WTC11 (cell line): ENCODE measurements around the gene SLC12A4.

Source experiments
- ATF1 ChIP-seq: sonication (generic); formaldehyde crosslinking; IDR thresholded peaks from 2 replicates; pipeline ENCODE4 v1.8.1; 2023; ENCODE audit warnings: mild to moderate bottlenecking, moderate library complexity, missing genetic modification reagents
- ESRRA ChIP-seq: sonication (generic); formaldehyde crosslinking; IDR thresholded peaks from 2 replicates; pipeline ENCODE4 v1.8.1; 2022; ENCODE audit warnings: mild to moderate bottlenecking, missing genetic modification reagents, borderline replicate concordance
- GTF2I ChIP-seq: fragments of 250-450 bp; sonication (Bioruptor Pico); conservative IDR thresholded peaks from 2 replicates; pipeline ENCODE4 v1.4.0; 2021; ENCODE audit warnings: mild to moderate bottlenecking
- TF ChIP-seq, protein P1 (sequence below): fragments of 200-600 bp; IDR thresholded peaks from 2 replicates; pipeline ENCODE4 v1.8.0; 2022; ENCODE audit warnings: antibody characterized with exemption
- TF ChIP-seq, protein P2 (sequence below): sonication (generic); formaldehyde crosslinking; IDR thresholded peaks from 2 replicates; pipeline ENCODE4 v1.8.1; 2023; ENCODE audit warnings: mild to moderate bottlenecking, missing genetic modification reagents, moderate library complexity

DNA sequence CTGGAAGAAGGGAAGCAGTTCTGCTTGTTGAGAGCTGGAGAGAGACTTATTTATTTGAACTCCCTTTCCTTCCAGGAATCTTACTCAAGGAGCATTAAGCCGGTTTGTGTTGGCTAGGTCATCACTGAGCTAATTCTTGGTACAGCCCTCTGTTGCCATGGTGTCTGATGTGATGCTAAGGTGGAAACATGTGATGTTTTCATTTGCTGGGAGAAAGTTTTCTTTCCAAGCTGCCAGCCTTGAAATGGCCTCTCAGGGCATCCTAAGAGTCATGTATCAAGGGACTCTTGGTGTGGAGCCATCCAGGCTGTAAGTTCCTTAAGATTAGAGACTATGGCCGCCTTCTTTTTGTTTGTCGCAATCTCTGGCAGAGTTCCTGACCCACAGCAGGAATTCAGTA, 71.2 kb downstream of the SLC12A4 start:
- TF ChIP-seq, protein P1, sequence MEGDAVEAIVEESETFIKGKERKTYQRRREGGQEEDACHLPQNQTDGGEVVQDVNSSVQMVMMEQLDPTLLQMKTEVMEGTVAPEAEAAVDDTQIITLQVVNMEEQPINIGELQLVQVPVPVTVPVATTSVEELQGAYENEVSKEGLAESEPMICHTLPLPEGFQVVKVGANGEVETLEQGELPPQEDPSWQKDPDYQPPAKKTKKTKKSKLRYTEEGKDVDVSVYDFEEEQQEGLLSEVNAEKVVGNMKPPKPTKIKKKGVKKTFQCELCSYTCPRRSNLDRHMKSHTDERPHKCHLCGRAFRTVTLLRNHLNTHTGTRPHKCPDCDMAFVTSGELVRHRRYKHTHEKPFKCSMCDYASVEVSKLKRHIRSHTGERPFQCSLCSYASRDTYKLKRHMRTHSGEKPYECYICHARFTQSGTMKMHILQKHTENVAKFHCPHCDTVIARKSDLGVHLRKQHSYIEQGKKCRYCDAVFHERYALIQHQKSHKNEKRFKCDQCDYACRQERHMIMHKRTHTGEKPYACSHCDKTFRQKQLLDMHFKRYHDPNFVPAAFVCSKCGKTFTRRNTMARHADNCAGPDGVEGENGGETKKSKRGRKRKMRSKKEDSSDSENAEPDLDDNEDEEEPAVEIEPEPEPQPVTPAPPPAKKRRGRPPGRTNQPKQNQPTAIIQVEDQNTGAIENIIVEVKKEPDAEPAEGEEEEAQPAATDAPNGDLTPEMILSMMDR = no peak
- TF ChIP-seq ATF1 (CRISPR knock-in tag) (no peak), ESRRA (CRISPR knock-in tag) (no peak), GTF2I (CRISPR knock-in tag) (no peak)
- TF ChIP-seq, protein P2, sequence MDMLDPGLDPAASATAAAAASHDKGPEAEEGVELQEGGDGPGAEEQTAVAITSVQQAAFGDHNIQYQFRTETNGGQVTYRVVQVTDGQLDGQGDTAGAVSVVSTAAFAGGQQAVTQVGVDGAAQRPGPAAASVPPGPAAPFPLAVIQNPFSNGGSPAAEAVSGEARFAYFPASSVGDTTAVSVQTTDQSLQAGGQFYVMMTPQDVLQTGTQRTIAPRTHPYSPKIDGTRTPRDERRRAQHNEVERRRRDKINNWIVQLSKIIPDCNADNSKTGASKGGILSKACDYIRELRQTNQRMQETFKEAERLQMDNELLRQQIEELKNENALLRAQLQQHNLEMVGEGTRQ (CRISPR knock-in tag) = no peak
